Suprapubic skin (tissue), 4 donors: ENCODE measurements around the gene GALR2.

ENCODE experiments used
- CTCF ChIP-seq, 2 donors: fragments of 200-600 bp in 1 of 2; fragments of 450-650 bp in 1 of 2; sonication (generic) in 1 of 2; IDR thresholded peaks; one replicate each; pipeline ENCODE4 v1.5.1; 2016 to 2019; ENCODE audit warnings: antibody characterized with exemption in 2 of 2, mild to moderate bottlenecking in 1 of 2, moderate library complexity in 1 of 2
- EP300 ChIP-seq: sonication (generic); formaldehyde crosslinking; IDR thresholded peaks from one replicate; pipeline ENCODE4 v1.6.1; 2017; ENCODE audit warnings: antibody characterized with exemption
- POLR2A ChIP-seq, 2 donors: fragments of 450-650 bp; IDR thresholded peaks; one replicate each; pipeline ENCODE4 v1.6.1; 2017; ENCODE audit warnings: antibody characterized with exemption in 2 of 2, mild to moderate bottlenecking in 2 of 2, moderate library complexity in 2 of 2
- POLR2AphosphoS5 ChIP-seq, 3 donors: sonication (generic); formaldehyde crosslinking; IDR thresholded peaks; one replicate each; pipeline ENCODE4 v1.6.1; 2017; ENCODE audit warnings: antibody characterized with exemption in 3 of 3

GRCh38 chr17:76087531-76087930 lies 12.9 kb downstream of the GALR2 start:
- no peak for TF ChIP-seq POLR2A (IDR thresholded peaks at IDR 0.05)
- no peak for TF ChIP-seq CTCF (IDR thresholded peaks at IDR 0.05)
- TF ChIP-seq EP300: no peak
- TF ChIP-seq POLR2AphosphoS5 (IDR thresholded peaks at IDR 0.05): no peak
